MM.1S (cell line): ENCODE results near the gene MAP3K19.

Experiments used
- DNase-seq: peaks from one replicate; pipeline ENCODE4 v3.0.0-alpha.2; 2015
- H2AFZ ChIP-seq: fragments of 300-600 bp; sonication (generic); 2 replicates; pipeline ENCODE4 v1.6.0; 2016; ENCODE audit warnings: antibody characterized with exemption, low read length
- H3F3A ChIP-seq: fragments of 300-600 bp; sonication (generic); 2 replicates; pipeline ENCODE4 v1.6.1; 2016; ENCODE audit warnings: mild to moderate bottlenecking, antibody characterized with exemption, low read length, moderate library complexity, mixed read lengths; ENCODE audit not compliant: insufficient read depth
- H3K27ac ChIP-seq: fragments of 300-600 bp; sonication (generic); 2 replicates; pipeline ENCODE4 v1.5.1; 2016; ENCODE audit warnings: mild to moderate bottlenecking, low read length
- H3K27me3 ChIP-seq: fragments of 300-600 bp; sonication (generic); replicated peaks from 2 replicates; pipeline ENCODE4 v1.6.0; 2016; ENCODE audit warnings: low read length; ENCODE audit not compliant: insufficient read depth
- H3K36me3 ChIP-seq: fragments of 300-600 bp; sonication (generic); replicated peaks from 2 replicates; pipeline ENCODE4 v1.6.1; 2016; ENCODE audit warnings: mild to moderate bottlenecking, low read length, mixed read lengths; ENCODE audit not compliant: insufficient read depth
- H3K4me1 ChIP-seq: fragments of 300-600 bp; sonication (generic); 2 replicates; pipeline ENCODE4 v1.6.1; 2016; ENCODE audit warnings: low read length, mixed read lengths
- H3K4me2 ChIP-seq: fragments of 300-600 bp; sonication (generic); 2 replicates; pipeline ENCODE4 v1.6.0; 2016; ENCODE audit warnings: low read depth, low read length
- H3K4me3 ChIP-seq: fragments of 300-600 bp; sonication (generic); 2 replicates; pipeline ENCODE4 v1.5.1; 2016; ENCODE audit warnings: low read length, mixed read lengths
- H3K79me2 ChIP-seq: fragments of 300-600 bp; sonication (generic); 2 replicates; pipeline ENCODE4 v1.6.1; 2016; ENCODE audit warnings: mixed run types, low read length, mixed read lengths
- H3K9ac ChIP-seq: fragments of 300-600 bp; sonication (generic); 2 replicates; pipeline ENCODE4 v1.6.1; 2016; ENCODE audit warnings: low read length, mixed read lengths
- H3K9me2 ChIP-seq: fragments of 300-600 bp; sonication (generic); replicated peaks from 2 replicates; pipeline ENCODE4 v1.6.1; 2016; ENCODE audit warnings: mild to moderate bottlenecking, low read length, mixed read lengths; ENCODE audit not compliant: insufficient read depth
- H3K9me3 ChIP-seq: fragments of 300-600 bp; sonication (generic); replicated peaks from 2 replicates; pipeline ENCODE4 v1.6.1; 2016; ENCODE audit warnings: mild to moderate bottlenecking, low read length, mixed read lengths; ENCODE audit not compliant: insufficient read depth
- H4K20me1 ChIP-seq: fragments of 300-600 bp; sonication (generic); 2 replicates; pipeline ENCODE4 v1.6.1; 2016; ENCODE audit warnings: mild to moderate bottlenecking, low read length, moderate library complexity, mixed read lengths; ENCODE audit not compliant: insufficient read depth
- EZH2 ChIP-seq: fragments of 300-600 bp; sonication (generic); optimal IDR thresholded peaks from 2 replicates; pipeline ENCODE3; 2017; ENCODE audit warnings: low read depth, mild to moderate bottlenecking, antibody characterized with exemption, low read length, mixed read lengths
- EZH2phosphoT487 ChIP-seq: fragments of 300-600 bp; sonication (generic); IDR thresholded peaks from 2 replicates; pipeline ENCODE4 v1.6.1; 2018; ENCODE audit warnings: antibody characterized with exemption, low read length
- TF ChIP-seq, protein P1 (sequence below): fragments of 300-600 bp; sonication (generic); IDR thresholded peaks from 2 replicates; pipeline ENCODE4 v1.5.1; 2016; ENCODE audit warnings: antibody characterized with exemption, low read length, mixed read lengths

The MAP3K19 gene

GRCh38 chr2:134918526-134919340 is 128.5 kb downstream of the MAP3K19 start, which contains the start of gene CCNT2:
Gene CCNT2, plus strand, starts transcription at chr2:134918822. Its CDS starts 33 bp downstream, at chr2:134918855.
- Histone ChIP-seq H3K79me2 (peaks cover 58% of the 10 kb centered on the region), H3F3A (peaks cover 21% of the 10 kb centered on the region)
- TF ChIP-seq, protein P1, sequence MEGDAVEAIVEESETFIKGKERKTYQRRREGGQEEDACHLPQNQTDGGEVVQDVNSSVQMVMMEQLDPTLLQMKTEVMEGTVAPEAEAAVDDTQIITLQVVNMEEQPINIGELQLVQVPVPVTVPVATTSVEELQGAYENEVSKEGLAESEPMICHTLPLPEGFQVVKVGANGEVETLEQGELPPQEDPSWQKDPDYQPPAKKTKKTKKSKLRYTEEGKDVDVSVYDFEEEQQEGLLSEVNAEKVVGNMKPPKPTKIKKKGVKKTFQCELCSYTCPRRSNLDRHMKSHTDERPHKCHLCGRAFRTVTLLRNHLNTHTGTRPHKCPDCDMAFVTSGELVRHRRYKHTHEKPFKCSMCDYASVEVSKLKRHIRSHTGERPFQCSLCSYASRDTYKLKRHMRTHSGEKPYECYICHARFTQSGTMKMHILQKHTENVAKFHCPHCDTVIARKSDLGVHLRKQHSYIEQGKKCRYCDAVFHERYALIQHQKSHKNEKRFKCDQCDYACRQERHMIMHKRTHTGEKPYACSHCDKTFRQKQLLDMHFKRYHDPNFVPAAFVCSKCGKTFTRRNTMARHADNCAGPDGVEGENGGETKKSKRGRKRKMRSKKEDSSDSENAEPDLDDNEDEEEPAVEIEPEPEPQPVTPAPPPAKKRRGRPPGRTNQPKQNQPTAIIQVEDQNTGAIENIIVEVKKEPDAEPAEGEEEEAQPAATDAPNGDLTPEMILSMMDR = no peak
- no peak for TF ChIP-seq EZH2phosphoT487
- no peak for TF ChIP-seq EZH2

DNA sequence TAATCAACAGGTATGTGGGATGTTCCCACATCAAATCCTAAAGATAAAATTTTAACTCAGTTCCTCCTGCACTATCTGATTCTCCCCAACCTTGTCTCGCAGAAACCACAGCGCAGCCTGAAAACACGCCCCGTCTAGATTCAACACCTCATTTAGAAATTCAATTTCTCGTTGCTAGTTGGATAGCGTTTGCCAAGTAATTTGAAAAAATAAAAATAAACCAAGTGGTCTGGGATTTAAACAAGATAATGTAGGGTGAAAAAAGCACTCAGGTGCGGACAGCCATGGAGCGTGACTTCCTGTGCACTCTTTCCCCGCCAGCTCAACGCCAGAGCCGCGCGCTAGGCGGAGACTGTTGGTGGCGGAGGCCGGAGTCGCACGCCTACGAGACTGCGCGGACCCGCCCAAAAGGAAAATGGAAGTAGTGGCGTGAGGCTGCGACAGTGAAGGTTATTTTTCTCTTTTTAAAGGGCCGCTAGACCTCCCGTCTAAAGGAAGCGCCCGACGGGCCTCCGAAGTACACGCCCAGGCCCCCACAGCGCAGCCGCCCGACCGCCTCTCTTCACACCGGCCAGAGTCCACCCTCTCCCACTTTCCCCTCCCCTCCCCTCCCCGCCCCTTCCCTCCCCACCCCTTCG is 129.2 kb downstream of the MAP3K19 start:
- Histone ChIP-seq H3K4me3 (peak overlapping the region; percentile 76), H3K27me3 (no peaks in the 10 kb centered on the region), H3K79me2 (peaks cover 52% of the 10 kb centered on the region), H3F3A (peaks cover 21% of the 10 kb centered on the region), H3K4me1 (peaks cover 16% of the 10 kb centered on the region), H3K36me3 (no peaks in the 10 kb centered on the region; the same call in 1 of the 2 replicates), H4K20me1 (peaks cover 18% of the 10 kb centered on the region), H3K9ac (peak overlapping the region; percentile 68), H3K27ac (peak overlapping the region; percentile 82), H2AFZ (peak overlapping the region; percentile 73), H3K9me3 (no peaks in the 10 kb centered on the region), H3K4me2 (peak overlapping the region; percentile 59), H3K9me2 (no peaks in the 10 kb centered on the region)
- DNase-seq = no peak
- TF ChIP-seq EZH2 (no peak), EZH2phosphoT487 (no peak)
- TF ChIP-seq, protein P1 = peak; percentile 4; the same call in 1 of the 2 replicates

More at GRCh38 chr2:134918526-134919340, 128.5 kb downstream of the MAP3K19 start, which contains the start of gene CCNT2:
- Histone ChIP-seq H3K9ac (peak within 1 kb of the TSS; percentile 98), H3K4me2 (peak within 1 kb of the TSS; percentile 59), H3K9me3 (no peaks in the 10 kb centered on the region), H3K9me2 (no peaks in the 10 kb centered on the region), H2AFZ (peak within 1 kb of the TSS; percentile 79), H3K4me3 (peak within 1 kb of the TSS; percentile 98), H4K20me1 (peaks cover 23% of the 10 kb centered on the region), H3K36me3 (no peaks in the 10 kb centered on the region; the same call in 1 of the 2 replicates), H3K27me3 (no peaks in the 10 kb centered on the region), H3K27ac (peak within 1 kb of the TSS; percentile 95), H3K4me1 (peaks cover 16% of the 10 kb centered on the region)
- DNase-seq = peak; percentile 99

DNA sequence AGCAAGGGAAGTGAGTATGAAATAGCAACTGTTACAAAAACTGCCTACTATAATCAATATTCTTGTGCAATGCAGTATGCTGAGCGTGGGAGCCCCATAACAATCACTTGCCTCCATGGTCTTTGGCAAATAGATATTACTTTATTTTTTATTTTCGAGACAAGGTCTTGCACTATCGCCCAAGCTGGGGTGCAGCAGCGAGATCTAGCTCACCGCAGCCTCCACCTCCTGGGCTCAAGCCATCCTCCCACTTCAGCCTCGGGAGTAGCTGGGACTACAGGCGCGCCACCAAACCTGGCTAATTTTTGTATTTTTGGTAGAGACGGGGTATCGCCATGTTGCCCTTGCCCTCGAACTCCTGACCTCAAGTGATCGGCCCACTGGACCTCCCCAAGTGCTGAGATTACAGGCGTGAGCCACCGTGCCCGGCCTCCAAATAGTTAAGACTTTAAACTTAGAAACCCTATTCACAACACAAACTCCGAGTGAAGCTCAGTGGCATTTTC is 129.8 kb downstream of the MAP3K19 start:
- DNase-seq = no peak
- peaks cover 16% of the 10 kb centered on the region for H3K4me1 ChIP-seq
- H3K9me3 ChIP-seq = no peaks in the 10 kb centered on the region
- peak overlapping the region; percentile 73 for H2AFZ ChIP-seq
- H3F3A ChIP-seq = peaks cover 21% of the 10 kb centered on the region
- H3K9me2 ChIP-seq = no peaks in the 10 kb centered on the region
- H4K20me1 ChIP-seq = peaks cover 16% of the 10 kb centered on the region
- H3K36me3 ChIP-seq = no peaks in the 10 kb centered on the region
- H3K27me3 ChIP-seq = no peaks in the 10 kb centered on the region
- H3K9ac ChIP-seq = peak overlapping the region; percentile 68
- H3K27ac ChIP-seq = peak overlapping the region; percentile 82
- H3K79me2 ChIP-seq = peaks cover 46% of the 10 kb centered on the region
- H3K4me3 ChIP-seq = peak overlapping the region; percentile 76
- TF ChIP-seq EZH2 (no peak), EZH2phosphoT487 (no peak)
- TF ChIP-seq, protein P1 = no peak
- peak overlapping the region; percentile 59 for H3K4me2 ChIP-seq
